ENCODE measurements around the gene GPR35.
A peak's percentile ranks its signal among the peaks of the same experiment; 100 is the strongest.

DNA sequence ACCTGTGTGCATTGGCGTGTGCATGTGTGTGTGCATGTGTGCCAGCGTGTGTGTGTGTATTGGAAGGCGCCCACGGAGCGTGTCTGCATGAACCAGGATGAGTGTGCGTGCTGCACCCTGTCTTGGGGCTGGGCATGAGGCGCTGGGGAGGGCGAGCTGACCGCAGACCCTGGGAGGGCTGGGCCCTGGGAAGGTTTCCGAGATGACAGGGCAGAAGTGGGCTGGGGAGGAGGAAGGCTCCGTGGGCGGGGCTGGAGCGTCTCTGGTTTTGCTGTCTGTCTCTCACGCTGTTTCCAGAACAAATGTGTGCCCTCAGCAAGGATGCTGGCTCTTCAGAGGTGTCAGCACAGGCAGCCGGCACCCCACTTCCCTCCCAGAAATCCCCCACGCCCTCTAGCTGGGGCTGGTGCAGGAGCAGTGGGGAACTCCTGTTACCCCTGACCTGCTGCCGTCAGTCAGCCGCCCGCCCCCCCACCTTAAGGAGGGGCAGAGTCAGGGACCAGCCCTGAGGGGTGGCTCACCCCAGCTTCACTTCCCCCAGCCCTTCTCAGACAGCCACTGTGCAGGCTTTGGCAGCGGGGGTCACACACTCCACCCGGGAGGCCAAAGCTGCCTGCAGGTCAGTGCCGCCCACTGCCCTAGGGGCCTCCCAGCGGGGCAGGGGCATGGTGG lies at the start of gene GPR35:
- TF ChIP-seq POLR2A (IDR thresholded peaks at IDR 0.05): peak in 1 of 4 donors; percentile 32
- TF ChIP-seq, protein P1, sequence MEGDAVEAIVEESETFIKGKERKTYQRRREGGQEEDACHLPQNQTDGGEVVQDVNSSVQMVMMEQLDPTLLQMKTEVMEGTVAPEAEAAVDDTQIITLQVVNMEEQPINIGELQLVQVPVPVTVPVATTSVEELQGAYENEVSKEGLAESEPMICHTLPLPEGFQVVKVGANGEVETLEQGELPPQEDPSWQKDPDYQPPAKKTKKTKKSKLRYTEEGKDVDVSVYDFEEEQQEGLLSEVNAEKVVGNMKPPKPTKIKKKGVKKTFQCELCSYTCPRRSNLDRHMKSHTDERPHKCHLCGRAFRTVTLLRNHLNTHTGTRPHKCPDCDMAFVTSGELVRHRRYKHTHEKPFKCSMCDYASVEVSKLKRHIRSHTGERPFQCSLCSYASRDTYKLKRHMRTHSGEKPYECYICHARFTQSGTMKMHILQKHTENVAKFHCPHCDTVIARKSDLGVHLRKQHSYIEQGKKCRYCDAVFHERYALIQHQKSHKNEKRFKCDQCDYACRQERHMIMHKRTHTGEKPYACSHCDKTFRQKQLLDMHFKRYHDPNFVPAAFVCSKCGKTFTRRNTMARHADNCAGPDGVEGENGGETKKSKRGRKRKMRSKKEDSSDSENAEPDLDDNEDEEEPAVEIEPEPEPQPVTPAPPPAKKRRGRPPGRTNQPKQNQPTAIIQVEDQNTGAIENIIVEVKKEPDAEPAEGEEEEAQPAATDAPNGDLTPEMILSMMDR (IDR thresholded peaks at IDR 0.05): no peak
- TF ChIP-seq EP300 (IDR thresholded peaks at IDR 0.05): no peak
- no peak for TF ChIP-seq POLR2AphosphoS5 (IDR thresholded peaks at IDR 0.05)

All from upper lobe of left lung (tissue), 4 donors.